Trophoblast cell (in vitro differentiated cells and primary cell): ENCODE data around the gene MALRD1.

ENCODE experiments used
- DNase-seq, 2 donors: peaks; one replicate each; pipeline ENCODE4 v3.0.0-alpha.2; 2016
- H2AFZ ChIP-seq: 2 replicates; pipeline ENCODE4 v1.6.1; 2013; ENCODE audit warnings: low read length, moderate library complexity, mild to moderate bottlenecking; ENCODE audit not compliant: insufficient read depth, poor library complexity
- H2AK5ac ChIP-seq: 2 replicates; pipeline ENCODE4 v1.6.1; 2013; ENCODE audit warnings: mild to moderate bottlenecking, low read length
- H2BK120ac ChIP-seq: 2 replicates; pipeline ENCODE4 v1.6.1; 2013; ENCODE audit warnings: low read length, mild to moderate bottlenecking, moderate library complexity; ENCODE audit not compliant: insufficient read depth, poor library complexity
- H2BK12ac ChIP-seq: 2 replicates; pipeline ENCODE4 v1.6.1; 2013; ENCODE audit warnings: mild to moderate bottlenecking, low read length, moderate library complexity
- H2BK5ac ChIP-seq: 2 replicates; pipeline ENCODE4 v1.6.1; 2013; ENCODE audit warnings: low read length, low read depth, moderate library complexity, mild to moderate bottlenecking; ENCODE audit not compliant: poor library complexity
- H3K14ac ChIP-seq: 2 replicates; pipeline ENCODE4 v1.6.1; 2013; ENCODE audit warnings: mild to moderate bottlenecking, low read length
- H3K18ac ChIP-seq: 2 replicates; pipeline ENCODE4 v1.6.1; 2013; ENCODE audit warnings: mild to moderate bottlenecking, low read length
- H3K23ac ChIP-seq: 2 replicates; pipeline ENCODE4 v1.6.1; 2013; ENCODE audit warnings: low read length
- H3K27ac ChIP-seq: 2 replicates; pipeline ENCODE4 v1.5.1; 2013; ENCODE audit warnings: low read depth, mild to moderate bottlenecking, inconsistent platforms, low read length, moderate library complexity
- H3K27me3 ChIP-seq: 2 replicates; pipeline ENCODE4 v1.6.1; 2013; ENCODE audit warnings: inconsistent platforms, mild to moderate bottlenecking, low read length, moderate library complexity; ENCODE audit not compliant: insufficient read depth
- H3K36me3 ChIP-seq, 2 experiments: 1 replicate in 1 of 2; 2 replicates in 1 of 2; pipeline ENCODE4 v1.6.1; 2013; ENCODE audit warnings: low read length in 2 of 2, mild to moderate bottlenecking in 2 of 2, moderate library complexity in 1 of 2; ENCODE audit not compliant: insufficient read depth in 2 of 2, control insufficient read depth in 1 of 2
- H3K4ac ChIP-seq: 2 replicates; pipeline ENCODE4 v1.6.1; 2013; ENCODE audit warnings: low read depth, mild to moderate bottlenecking, low read length, moderate library complexity
- H3K4me1 ChIP-seq, 2 experiments: 1 replicate in 1 of 2; 2 replicates in 1 of 2; pipeline ENCODE4 v1.6.1; 2013; ENCODE audit warnings: low read length in 2 of 2, mild to moderate bottlenecking in 2 of 2, moderate library complexity in 1 of 2; ENCODE audit not compliant: insufficient read depth in 2 of 2, control insufficient read depth in 1 of 2
- H3K4me2 ChIP-seq: 2 replicates; pipeline ENCODE4 v1.6.1; 2013; ENCODE audit warnings: inconsistent platforms, mild to moderate bottlenecking, low read length, moderate library complexity
- H3K4me3 ChIP-seq: 2 replicates; pipeline ENCODE4 v1.5.1; 2013; ENCODE audit warnings: mild to moderate bottlenecking, low read depth, low read length, inconsistent platforms
- H3K79me1 ChIP-seq: one replicate; pipeline ENCODE4 v1.6.1; 2013; ENCODE audit warnings: low read length
- H3K79me2 ChIP-seq: 2 replicates; pipeline ENCODE4 v1.6.1; 2013; ENCODE audit warnings: low read length, mild to moderate bottlenecking; ENCODE audit not compliant: control insufficient read depth, insufficient read depth, poor library complexity
- H3K9ac ChIP-seq: 2 replicates; pipeline ENCODE4 v1.6.1; 2013; ENCODE audit warnings: mild to moderate bottlenecking, low read length
- H3K9me3 ChIP-seq: 2 replicates; pipeline ENCODE4 v1.6.1; 2013; ENCODE audit warnings: low read depth, mild to moderate bottlenecking, control low read depth, inconsistent platforms, low read length; ENCODE audit not compliant: insufficient read depth
- H4K12ac ChIP-seq: 2 replicates; pipeline ENCODE4 v1.6.1; 2013; ENCODE audit warnings: low read depth, mild to moderate bottlenecking, low read length, moderate library complexity
- H4K8ac ChIP-seq: 2 replicates; pipeline ENCODE4 v1.6.1; 2013; ENCODE audit warnings: low read depth, mild to moderate bottlenecking, low read length, moderate library complexity
- H4K91ac ChIP-seq: one replicate; pipeline ENCODE4 v1.6.1; 2013; ENCODE audit warnings: low read depth, mild to moderate bottlenecking, low read length, moderate library complexity
- WGBS: extraction: QIAGEN DNeasy Blood & Tissue Kit; methylation state at CpG from one replicate; pipeline ENCODE4 v1.1.7; 2013; ENCODE audit warnings: missing lambda C conversion rate; ENCODE audit not compliant: insufficient read length, insufficient coverage; ENCODE audit errors: extremely low coverage; 5-methylcytosine and 5-hydroxymethylcytosine counted together

Gene MALRD1

GRCh38 chr10:19750972-19751371 is 702.4 kb downstream of the MALRD1 start:
- no CpG with 5 or more reads among the region's 1 CpG for WGBS
- no peak overlapping the region for H4K8ac ChIP-seq
- no peak overlapping the region for H3K4ac ChIP-seq
- no peak overlapping the region for H3K27ac ChIP-seq
- no peak overlapping the region for H3K4me3 ChIP-seq
- H3K18ac ChIP-seq, result no peak overlapping the region
- no peaks in the 10 kb centered on the region for H3K9me3 ChIP-seq
- no peak overlapping the region for H2BK12ac ChIP-seq
- H4K91ac ChIP-seq, result no peak overlapping the region
- no peak overlapping the region for H3K4me2 ChIP-seq
- no peak overlapping the region for H3K14ac ChIP-seq
- no peak overlapping the region for H4K12ac ChIP-seq
- no peak overlapping the region for H3K9ac ChIP-seq
- H3K36me3 ChIP-seq, result no peaks in the 10 kb centered on the region
- H3K79me2 ChIP-seq, result no peaks in the 10 kb centered on the region
- H3K23ac ChIP-seq, result no peak overlapping the region
- H3K79me1 ChIP-seq, result no peaks in the 10 kb centered on the region
- H2BK5ac ChIP-seq, result no peak overlapping the region
- H2AK5ac ChIP-seq, result no peak overlapping the region
- H3K27me3 ChIP-seq, result no peaks in the 10 kb centered on the region
- H2BK120ac ChIP-seq, result no peak overlapping the region
- DNase-seq, result no peak
- H2AFZ ChIP-seq, result no peak overlapping the region
- H3K4me1 ChIP-seq, result no peaks in the 10 kb centered on the region

- Histone ChIP-seq H2BK120ac (no peak overlapping the region), H3K4me1 (no peaks in the 10 kb centered on the region), H4K91ac (no peak overlapping the region), H3K23ac (no peak overlapping the region), H3K9me3 (no peaks in the 10 kb centered on the region), H3K4me3 (no peak overlapping the region), H3K79me1 (no peaks in the 10 kb centered on the region), H3K4ac (no peak overlapping the region), H3K18ac (no peak overlapping the region), H3K4me2 (no peak overlapping the region), H3K14ac (no peak overlapping the region), H3K79me2 (no peaks in the 10 kb centered on the region), H2AFZ (no peak overlapping the region), H4K8ac (no peak overlapping the region), H2BK12ac (no peak overlapping the region), H3K9ac (no peak overlapping the region), H2BK5ac (no peak overlapping the region), H3K27me3 (no peaks in the 10 kb centered on the region), H3K36me3 (no peaks in the 10 kb centered on the region), H3K27ac (no peak overlapping the region), H4K12ac (no peak overlapping the region), H2AK5ac (no peak overlapping the region)
- DNase-seq, result no peak
- no CpG with 5 or more reads among the region's 3 CpGs for WGBS
Observed at GRCh38 chr10:19756919-19757318, 708.3 kb downstream of the MALRD1 start.

DNA sequence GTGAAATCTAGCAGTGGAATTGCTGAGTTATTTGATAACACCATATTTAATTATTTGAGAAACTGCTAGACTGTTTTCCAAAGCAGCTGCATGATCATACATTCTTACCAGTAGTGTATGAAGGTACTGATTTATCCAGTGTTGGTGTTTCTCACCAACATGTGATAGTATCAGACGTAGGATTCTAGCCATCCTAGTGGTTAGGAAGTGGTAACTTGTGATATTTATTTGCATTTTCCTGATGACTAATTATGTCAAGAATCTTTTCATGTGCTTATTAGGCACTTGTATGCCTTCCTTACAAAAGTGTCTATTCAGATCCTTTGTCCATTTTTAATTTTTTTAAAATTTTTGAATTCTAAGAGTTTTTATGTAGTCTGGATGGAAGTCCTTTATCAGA is 713.4 kb downstream of the MALRD1 start:
- Histone ChIP-seq H3K14ac (no peak overlapping the region), H3K4me2 (no peak overlapping the region), H3K4me3 (no peak overlapping the region), H3K9me3 (no peaks in the 10 kb centered on the region), H2BK120ac (no peak overlapping the region), H2BK5ac (no peak overlapping the region), H4K8ac (no peak overlapping the region), H3K36me3 (no peaks in the 10 kb centered on the region), H4K91ac (no peak overlapping the region), H2AK5ac (no peak overlapping the region), H3K9ac (no peak overlapping the region), H3K18ac (no peak overlapping the region), H3K4me1 (no peaks in the 10 kb centered on the region), H3K23ac (no peak overlapping the region), H3K4ac (no peak overlapping the region), H3K79me2 (no peaks in the 10 kb centered on the region), H3K79me1 (no peaks in the 10 kb centered on the region), H2BK12ac (no peak overlapping the region), H3K27me3 (no peaks in the 10 kb centered on the region), H4K12ac (no peak overlapping the region), H2AFZ (no peak overlapping the region), H3K27ac (no peak overlapping the region)
- no peak for DNase-seq
- WGBS, result no CpG with 5 or more reads among the region's 1 CpG

GRCh38 chr10:19764111-19764510 is 715.5 kb downstream of the MALRD1 start:
- H3K9me3 ChIP-seq, result no peaks in the 10 kb centered on the region

More at GRCh38 chr10:19764111-19764510, 715.5 kb downstream of the MALRD1 start:
- no peaks in the 10 kb centered on the region for H3K79me1 ChIP-seq
- no peak overlapping the region for H2BK12ac ChIP-seq
- H3K27me3 ChIP-seq, result no peaks in the 10 kb centered on the region
- DNase-seq, result no peak
- no peak overlapping the region for H3K14ac ChIP-seq
- no peak overlapping the region for H2AFZ ChIP-seq
- no peak overlapping the region for H4K8ac ChIP-seq
- H3K79me2 ChIP-seq, result no peaks in the 10 kb centered on the region
- no peak overlapping the region for H3K4ac ChIP-seq
- no peak overlapping the region for H3K4me3 ChIP-seq
- H4K91ac ChIP-seq, result no peak overlapping the region
- no peak overlapping the region for H2BK120ac ChIP-seq
- WGBS, result no CpG with 5 or more reads among the region's 1 CpG
- no peak overlapping the region for H2AK5ac ChIP-seq
- no peak overlapping the region for H3K9ac ChIP-seq
- no peaks in the 10 kb centered on the region for H3K36me3 ChIP-seq
- no peak overlapping the region for H2BK5ac ChIP-seq
- peaks cover 0 to 4% of the 10 kb centered on the region in 2 experiments for H3K4me1 ChIP-seq
- H3K4me2 ChIP-seq, result no peak overlapping the region
- no peak overlapping the region for H3K23ac ChIP-seq
- no peak overlapping the region for H3K18ac ChIP-seq
- H3K27ac ChIP-seq, result no peak overlapping the region
- H4K12ac ChIP-seq, result no peak overlapping the region
